ENCODE results near the gene TMEM150C.

DNA sequence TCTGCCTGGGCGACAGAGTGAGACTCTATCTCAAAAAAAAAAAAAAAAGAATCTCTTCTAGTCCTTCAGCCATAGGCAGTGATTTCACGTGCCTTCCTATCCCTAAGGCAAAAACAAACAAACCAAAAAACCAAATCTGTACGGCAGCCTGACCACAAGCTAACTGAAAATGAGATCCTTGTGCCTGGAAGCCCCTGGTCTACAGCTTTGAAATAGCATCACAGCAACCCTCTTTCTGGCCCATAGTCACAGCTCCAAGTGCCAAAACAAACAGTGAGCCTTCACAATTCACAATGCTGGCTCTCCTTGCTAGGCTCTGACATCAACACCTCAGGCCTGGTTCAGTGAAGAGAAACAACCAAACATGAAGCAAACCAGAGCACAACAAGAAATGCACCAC is 46.1 kb downstream of the TMEM150C start:
- TF ChIP-seq, protein P1, sequence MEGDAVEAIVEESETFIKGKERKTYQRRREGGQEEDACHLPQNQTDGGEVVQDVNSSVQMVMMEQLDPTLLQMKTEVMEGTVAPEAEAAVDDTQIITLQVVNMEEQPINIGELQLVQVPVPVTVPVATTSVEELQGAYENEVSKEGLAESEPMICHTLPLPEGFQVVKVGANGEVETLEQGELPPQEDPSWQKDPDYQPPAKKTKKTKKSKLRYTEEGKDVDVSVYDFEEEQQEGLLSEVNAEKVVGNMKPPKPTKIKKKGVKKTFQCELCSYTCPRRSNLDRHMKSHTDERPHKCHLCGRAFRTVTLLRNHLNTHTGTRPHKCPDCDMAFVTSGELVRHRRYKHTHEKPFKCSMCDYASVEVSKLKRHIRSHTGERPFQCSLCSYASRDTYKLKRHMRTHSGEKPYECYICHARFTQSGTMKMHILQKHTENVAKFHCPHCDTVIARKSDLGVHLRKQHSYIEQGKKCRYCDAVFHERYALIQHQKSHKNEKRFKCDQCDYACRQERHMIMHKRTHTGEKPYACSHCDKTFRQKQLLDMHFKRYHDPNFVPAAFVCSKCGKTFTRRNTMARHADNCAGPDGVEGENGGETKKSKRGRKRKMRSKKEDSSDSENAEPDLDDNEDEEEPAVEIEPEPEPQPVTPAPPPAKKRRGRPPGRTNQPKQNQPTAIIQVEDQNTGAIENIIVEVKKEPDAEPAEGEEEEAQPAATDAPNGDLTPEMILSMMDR (IDR thresholded peaks at IDR 0.05), result no peak
- no peak for TF ChIP-seq ESRRA (IDR thresholded peaks at IDR 0.05; ENCODE audit: borderline replicate concordance, low read length)

Data from A549 (cell line).